ENCODE data around the gene MYO6. TPM values are rescaled to one million over a fixed set of nuclear protein-coding genes. Genes with fewer than 3 reads are reported as not detected.
A peak's percentile ranks its signal among the peaks of the same experiment; 100 is the strongest.
"Not testable (repeated sequence)": the region's sequence is repeated elsewhere in the genome, so short reads cannot be mapped to it uniquely, and the experiment has no call there.

The MYO6 gene
- 1 to 10 TPM; 3.6 to 5.9 TPM for total RNA-seq

- Histone ChIP-seq H3K9me3 (no peaks in the 10 kb centered on the region), H3K27me3 (no peaks in the 10 kb centered on the region), H3K4me1 (peaks cover 0 to 18% of the 10 kb centered on the region in 2 donors), H3K36me3 (no peaks in the 10 kb centered on the region), H3K27ac (peak within 1 kb of the TSS; percentile 84 to 89), H3K4me3 (peak within 1 kb of the TSS; percentile 83 to 90)
- TF ChIP-seq, protein P1, sequence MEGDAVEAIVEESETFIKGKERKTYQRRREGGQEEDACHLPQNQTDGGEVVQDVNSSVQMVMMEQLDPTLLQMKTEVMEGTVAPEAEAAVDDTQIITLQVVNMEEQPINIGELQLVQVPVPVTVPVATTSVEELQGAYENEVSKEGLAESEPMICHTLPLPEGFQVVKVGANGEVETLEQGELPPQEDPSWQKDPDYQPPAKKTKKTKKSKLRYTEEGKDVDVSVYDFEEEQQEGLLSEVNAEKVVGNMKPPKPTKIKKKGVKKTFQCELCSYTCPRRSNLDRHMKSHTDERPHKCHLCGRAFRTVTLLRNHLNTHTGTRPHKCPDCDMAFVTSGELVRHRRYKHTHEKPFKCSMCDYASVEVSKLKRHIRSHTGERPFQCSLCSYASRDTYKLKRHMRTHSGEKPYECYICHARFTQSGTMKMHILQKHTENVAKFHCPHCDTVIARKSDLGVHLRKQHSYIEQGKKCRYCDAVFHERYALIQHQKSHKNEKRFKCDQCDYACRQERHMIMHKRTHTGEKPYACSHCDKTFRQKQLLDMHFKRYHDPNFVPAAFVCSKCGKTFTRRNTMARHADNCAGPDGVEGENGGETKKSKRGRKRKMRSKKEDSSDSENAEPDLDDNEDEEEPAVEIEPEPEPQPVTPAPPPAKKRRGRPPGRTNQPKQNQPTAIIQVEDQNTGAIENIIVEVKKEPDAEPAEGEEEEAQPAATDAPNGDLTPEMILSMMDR (IDR thresholded peaks at IDR 0.05): no peak
- peak; percentile 64 for DNase-seq (ENCODE audit: low spot score)
Observed at GRCh38 chr6:75748743-75749538, at the start of gene MYO6. Gene MYO6 (plus strand): TSS chr6:75749239. CDS start chr6:75817548, 68,309 bp downstream.

GRCh38 chr6:75708334-75708733 lies 40.7 kb upstream of the MYO6 start:
- not testable (repeated sequence) for H3K27me3 ChIP-seq; DNase-seq (ENCODE audit: low spot score); H3K4me3 ChIP-seq; H3K27ac ChIP-seq; H3K4me1 ChIP-seq; H3K9me3 ChIP-seq
- peaks cover 35% of the 10 kb centered on the region for H3K36me3 ChIP-seq

GRCh38 chr6:75711173-75711572 lies 37.9 kb upstream of the MYO6 start:
- TF ChIP-seq, protein P1 (IDR thresholded peaks at IDR 0.05): no peak
- H3K27me3 ChIP-seq: no peaks in the 10 kb centered on the region
- DNase-seq (ENCODE audit: low spot score): no peak
- no peak overlapping the region for H3K4me3 ChIP-seq
- H3K36me3 ChIP-seq: peaks cover 64% of the 10 kb centered on the region
- H3K9me3 ChIP-seq: no peaks in the 10 kb centered on the region
- H3K27ac ChIP-seq: no peak overlapping the region
- no peaks in the 10 kb centered on the region for H3K4me1 ChIP-seq

GRCh38 chr6:75719133-75719532 lies 29.9 kb upstream of the MYO6 start:
- DNase-seq (ENCODE audit: low spot score): no peak
- Histone ChIP-seq H3K4me1 (no peaks in the 10 kb centered on the region), H3K36me3 (peaks cover 24% of the 10 kb centered on the region), H3K9me3 (no peaks in the 10 kb centered on the region), H3K4me3 (no peak overlapping the region), H3K27me3 (no peaks in the 10 kb centered on the region), H3K27ac (no peak overlapping the region)
- TF ChIP-seq, protein P1 (IDR thresholded peaks at IDR 0.05): no peak

GRCh38 chr6:75723382-75723781 lies 25.7 kb upstream of the MYO6 start:
- Histone ChIP-seq H3K4me1 (no peaks in the 10 kb centered on the region), H3K27ac (no peak overlapping the region), H3K4me3 (no peak overlapping the region), H3K9me3 (no peaks in the 10 kb centered on the region), H3K36me3 (no peaks in the 10 kb centered on the region), H3K27me3 (no peaks in the 10 kb centered on the region)
- TF ChIP-seq, protein P1 (IDR thresholded peaks at IDR 0.05): no peak
- no peak for DNase-seq (ENCODE audit: low spot score)

GRCh38 chr6:75727206-75727605 lies 21.8 kb upstream of the MYO6 start:
- no peaks in the 10 kb centered on the region for H3K36me3 ChIP-seq
- H3K4me3 ChIP-seq: no peak overlapping the region
- H3K4me1 ChIP-seq: no peaks in the 10 kb centered on the region
- no peak for DNase-seq (ENCODE audit: low spot score)
- H3K27me3 ChIP-seq: no peaks in the 10 kb centered on the region
- H3K9me3 ChIP-seq: no peaks in the 10 kb centered on the region
- H3K27ac ChIP-seq: no peak overlapping the region
- TF ChIP-seq, protein P1 (IDR thresholded peaks at IDR 0.05): no peak

DNA sequence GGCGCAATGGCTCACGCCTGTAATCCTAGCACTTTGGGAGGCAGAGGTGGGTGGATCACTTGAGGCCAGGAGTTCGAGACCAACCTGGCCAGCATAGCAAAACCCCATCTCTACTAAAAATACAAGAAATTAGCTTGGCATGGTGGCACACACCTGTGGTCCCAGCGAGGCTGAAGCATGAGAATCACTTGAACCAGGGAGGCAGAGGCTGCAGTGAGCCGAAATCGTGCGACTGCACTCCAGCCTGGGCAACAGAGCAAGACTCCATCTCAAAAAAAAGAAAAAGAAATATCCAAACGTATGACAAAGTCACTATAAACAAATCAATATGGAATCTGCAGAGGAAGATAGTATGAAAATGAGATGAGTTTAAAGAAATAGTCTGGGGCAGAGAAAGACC lies 18.0 kb upstream of the MYO6 start:
- H3K9me3 ChIP-seq; H3K4me3 ChIP-seq; H3K36me3 ChIP-seq; H3K27me3 ChIP-seq; DNase-seq (ENCODE audit: low spot score); H3K4me1 ChIP-seq; H3K27ac ChIP-seq: not testable (repeated sequence)

All from right atrium auricular region (tissue), 2 donors.